Measurements from ENCODE around the gene GRIK2. TPM values are rescaled to one million over a fixed set of nuclear protein-coding genes. Genes with fewer than 3 reads are reported as not detected.

Gene GRIK2
- total RNA-seq, 1 experiment from 2014 or later = 8.5 TPM

GRCh38 chr6:101932704-101933103 is 539.2 kb downstream of the GRIK2 start:
- DNase-seq (ENCODE audit: low read depth, low spot score) = no peak

GRCh38 chr6:101935732-101936131 is 542.2 kb downstream of the GRIK2 start:
- DNase-seq (ENCODE audit: low read depth, low spot score) = no peak
- in situ Hi-C loops (cut with HindIII; ENCODE audit: low pct_unique_long_range_greater_than_20kb, low sequenced_read_pairs) = no loop called here

More at GRCh38 chr6:101932704-101933103, 539.2 kb downstream of the GRIK2 start:
- in situ Hi-C loops (cut with HindIII; ENCODE audit: low pct_unique_long_range_greater_than_20kb, low sequenced_read_pairs) = no loop called here

- in situ Hi-C loops (cut with HindIII; ENCODE audit: low pct_unique_long_range_greater_than_20kb, low sequenced_read_pairs) = no loop called here
- DNase-seq (ENCODE audit: low read depth, low spot score) = no peak
Observed at GRCh38 chr6:101936516-101936915, 543.0 kb downstream of the GRIK2 start.

- no peak for DNase-seq (ENCODE audit: low read depth, low spot score)
- in situ Hi-C loops (cut with HindIII; ENCODE audit: low pct_unique_long_range_greater_than_20kb, low sequenced_read_pairs) = no loop called here
Observed at GRCh38 chr6:101937108-101937507, 543.6 kb downstream of the GRIK2 start.

GRCh38 chr6:101940391-101940790 is 546.9 kb downstream of the GRIK2 start:
- DNase-seq (ENCODE audit: low read depth, low spot score) = no peak
- in situ Hi-C loops (cut with HindIII; ENCODE audit: low pct_unique_long_range_greater_than_20kb, low sequenced_read_pairs) = no loop called here

GRCh38 chr6:101956961-101957360 is 563.5 kb downstream of the GRIK2 start:
- no peak for DNase-seq (ENCODE audit: low read depth, low spot score)
- in situ Hi-C loops (cut with HindIII; ENCODE audit: low pct_unique_long_range_greater_than_20kb, low sequenced_read_pairs) = no loop called here

- in situ Hi-C loops (cut with HindIII; ENCODE audit: low pct_unique_long_range_greater_than_20kb, low sequenced_read_pairs) = no loop called here
Observed at GRCh38 chr6:101961357-101961756, 567.8 kb downstream of the GRIK2 start.

GRCh38 chr6:101980924-101981323 is 587.4 kb downstream of the GRIK2 start:
- in situ Hi-C loops (cut with HindIII; ENCODE audit: low pct_unique_long_range_greater_than_20kb, low sequenced_read_pairs) = no loop called here
- no peak for DNase-seq (ENCODE audit: low read depth, low spot score)

More at GRCh38 chr6:101961357-101961756, 567.8 kb downstream of the GRIK2 start:
- DNase-seq (ENCODE audit: low read depth, low spot score) = no peak

GRCh38 chr6:101986476-101986875 is 593.0 kb downstream of the GRIK2 start:
- no peak for DNase-seq (ENCODE audit: low read depth, low spot score)
- in situ Hi-C loops (cut with HindIII; ENCODE audit: low pct_unique_long_range_greater_than_20kb, low sequenced_read_pairs) = no loop called here

- in situ Hi-C loops (cut with HindIII; ENCODE audit: low pct_unique_long_range_greater_than_20kb, low sequenced_read_pairs) = no loop called here
- no peak for DNase-seq (ENCODE audit: low read depth, low spot score)
Observed at GRCh38 chr6:101992286-101992685, 598.8 kb downstream of the GRIK2 start.

- no peak for DNase-seq (ENCODE audit: low read depth, low spot score)
- in situ Hi-C loops (cut with HindIII; ENCODE audit: low pct_unique_long_range_greater_than_20kb, low sequenced_read_pairs) = no loop called here
Observed at GRCh38 chr6:101994521-101994920, 601.0 kb downstream of the GRIK2 start.

GRCh38 chr6:102015431-102015830 is 621.9 kb downstream of the GRIK2 start:
- in situ Hi-C loops (cut with HindIII; ENCODE audit: low pct_unique_long_range_greater_than_20kb, low sequenced_read_pairs) = no loop called here
- DNase-seq (ENCODE audit: low read depth, low spot score) = no peak

- no peak for DNase-seq (ENCODE audit: low read depth, low spot score)
- in situ Hi-C loops (cut with HindIII; ENCODE audit: low pct_unique_long_range_greater_than_20kb, low sequenced_read_pairs) = no loop called here
Observed at GRCh38 chr6:102022281-102022680, 628.8 kb downstream of the GRIK2 start.

GRCh38 chr6:102022803-102023202 is 629.3 kb downstream of the GRIK2 start:
- DNase-seq (ENCODE audit: low read depth, low spot score) = no peak
- in situ Hi-C loops (cut with HindIII; ENCODE audit: low pct_unique_long_range_greater_than_20kb, low sequenced_read_pairs) = no loop called here

GRCh38 chr6:102023977-102024657 is 630.6 kb downstream of the GRIK2 start:
- no peak for DNase-seq (ENCODE audit: low read depth, low spot score)
- in situ Hi-C loops (cut with HindIII; ENCODE audit: low pct_unique_long_range_greater_than_20kb, low sequenced_read_pairs) = no loop called here

- in situ Hi-C loops (cut with HindIII; ENCODE audit: low pct_unique_long_range_greater_than_20kb, low sequenced_read_pairs) = no loop called here
- no peak for DNase-seq (ENCODE audit: low read depth, low spot score)
Observed at GRCh38 chr6:102026649-102027048, 633.1 kb downstream of the GRIK2 start.

- in situ Hi-C loops (cut with HindIII; ENCODE audit: low pct_unique_long_range_greater_than_20kb, low sequenced_read_pairs) = no loop called here
- DNase-seq (ENCODE audit: low read depth, low spot score) = no peak
Observed at GRCh38 chr6:102028176-102028575, 634.7 kb downstream of the GRIK2 start.

GRCh38 chr6:102038964-102039363 is 645.5 kb downstream of the GRIK2 start:
- in situ Hi-C loops (cut with HindIII; ENCODE audit: low pct_unique_long_range_greater_than_20kb, low sequenced_read_pairs) = no loop called here
- no peak for DNase-seq (ENCODE audit: low read depth, low spot score)

GRCh38 chr6:102039441-102039840 is 645.9 kb downstream of the GRIK2 start:
- no peak for DNase-seq (ENCODE audit: low read depth, low spot score)
- in situ Hi-C loops (cut with HindIII; ENCODE audit: low pct_unique_long_range_greater_than_20kb, low sequenced_read_pairs) = no loop called here

GRCh38 chr6:102051001-102051400 is 657.5 kb downstream of the GRIK2 start:
- no peak for DNase-seq (ENCODE audit: low read depth, low spot score)
- in situ Hi-C loops (cut with HindIII; ENCODE audit: low pct_unique_long_range_greater_than_20kb, low sequenced_read_pairs) = no loop called here
